T-helper 2 cell treated with Interferon-gamma antibody and Interleukin-4, amounts not matched to agents 100 ng/mL and 5 ng/mL, for 36 hours (primary cell): ENCODE results near the gene MAB21L3. TPM values are rescaled to one million over a fixed set of nuclear protein-coding genes. Genes with fewer than 3 reads are reported as not detected.

Experiments used
- intact Hi-C: fragments of 100-400 bp; cut with micrococcal nuclease; formaldehyde crosslinking; loops from one replicate; pipeline ENCODE4 v1.15.1; 2023
- total RNA-seq: library from RNA; stranded (reverse); gene quantifications from 2 replicates; pipeline ENCODE4 v1.2.3, GENCODE V29; 2022

Gene MAB21L3
- total RNA-seq, 1 donor from 2014 or later: not detected

DNA sequence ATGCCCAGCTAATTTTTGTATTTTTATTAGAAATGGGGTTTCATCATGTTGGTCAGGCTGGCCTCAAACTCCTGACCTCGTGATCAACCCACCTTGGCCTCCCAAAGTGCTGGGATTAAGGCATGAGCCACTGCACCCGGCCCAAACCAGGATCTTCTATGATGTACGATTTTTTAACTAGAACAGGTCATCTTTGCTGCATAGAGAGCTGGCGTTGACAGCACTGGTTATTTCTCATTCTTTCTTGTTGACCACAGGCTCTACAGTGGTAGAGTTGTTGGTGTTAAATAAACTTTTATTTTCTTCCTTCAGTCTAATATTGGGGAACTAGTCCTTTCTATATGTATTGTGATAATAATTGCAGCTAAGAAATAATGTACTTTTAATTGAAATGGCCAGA is 3.8 kb upstream of the MAB21L3 start:
- intact Hi-C loops: no loop called here

DNA sequence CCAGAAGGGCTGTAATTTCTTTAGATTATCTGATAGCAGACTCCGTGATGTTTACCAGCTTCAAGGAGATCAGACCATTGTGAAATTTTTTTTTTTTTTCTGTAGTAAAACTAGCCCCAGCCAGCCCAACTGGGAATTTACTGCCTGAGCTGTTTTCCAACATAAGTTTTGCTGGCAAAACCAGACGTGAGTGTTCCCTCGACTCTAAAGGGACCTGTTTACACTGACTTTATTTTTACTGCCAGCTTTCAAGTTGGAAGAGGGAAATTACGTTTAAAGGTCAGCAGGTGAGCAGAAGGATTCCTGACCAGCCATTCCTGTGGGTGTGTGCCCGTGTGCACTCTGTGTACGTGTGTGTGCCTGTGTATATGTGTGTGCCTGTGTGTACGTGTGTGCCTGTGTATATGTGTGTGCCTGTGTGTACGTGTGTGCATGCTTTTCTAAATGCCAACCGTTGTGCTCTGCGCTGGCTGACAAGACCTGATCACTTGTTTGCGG is 374 bp downstream of the MAB21L3 start:
- intact Hi-C loops: no loop called here

DNA sequence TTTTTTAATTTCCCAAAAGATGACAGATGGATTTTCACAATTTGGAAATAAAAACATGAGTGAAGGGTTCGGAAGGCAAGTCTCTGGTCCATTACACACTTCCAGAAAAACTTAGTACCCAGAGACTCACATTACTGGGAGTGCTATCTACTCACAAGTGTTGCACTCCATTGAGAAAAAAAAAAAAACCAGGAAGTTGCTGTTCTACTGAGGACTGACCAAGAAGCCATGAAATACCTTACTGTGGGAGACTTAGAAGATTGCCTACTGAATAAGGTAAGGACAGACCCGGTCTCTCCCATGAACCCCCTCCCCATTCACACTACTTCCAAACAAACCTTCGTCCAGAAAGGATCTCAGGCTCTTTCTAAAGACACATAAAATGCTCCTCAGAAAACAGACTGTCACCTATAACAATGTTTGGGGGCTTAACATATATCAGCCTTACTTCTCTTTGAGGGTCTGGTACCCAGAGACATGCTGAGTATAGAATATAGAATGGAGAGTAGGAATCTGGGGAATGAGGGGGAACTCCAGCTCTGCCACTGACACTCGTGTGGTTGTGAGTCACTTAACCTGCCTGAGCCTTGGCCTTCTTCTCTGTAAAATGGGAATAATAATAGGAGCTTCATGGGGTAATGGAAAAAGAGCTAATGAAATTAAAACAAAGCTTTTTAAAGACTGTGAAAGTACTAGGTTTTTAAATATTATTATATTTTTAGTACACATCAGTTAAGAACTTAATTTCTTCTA is 1.4 kb downstream of the MAB21L3 start:
- intact Hi-C loops: no loop called here

DNA sequence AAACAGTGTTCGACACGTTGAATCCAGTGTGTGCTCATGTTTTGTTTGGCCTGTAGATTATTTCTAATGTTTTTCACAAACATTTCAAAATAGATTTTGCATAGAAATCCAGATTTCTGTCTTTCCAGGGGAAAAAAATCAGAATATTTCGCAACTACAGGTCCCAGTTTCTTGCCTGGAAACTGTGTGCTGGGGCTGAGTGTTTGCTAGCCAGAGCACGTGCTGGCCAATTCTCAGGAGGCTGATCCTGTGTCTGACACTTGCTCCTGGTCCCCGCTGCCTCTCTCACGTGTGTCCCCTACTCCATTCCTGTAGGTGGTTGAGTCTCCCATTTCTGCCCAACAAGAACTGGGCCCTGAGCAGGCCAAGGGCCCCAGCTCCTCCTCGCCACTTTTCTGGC is 2.4 kb downstream of the MAB21L3 start:
- intact Hi-C loops: no loop called here

DNA sequence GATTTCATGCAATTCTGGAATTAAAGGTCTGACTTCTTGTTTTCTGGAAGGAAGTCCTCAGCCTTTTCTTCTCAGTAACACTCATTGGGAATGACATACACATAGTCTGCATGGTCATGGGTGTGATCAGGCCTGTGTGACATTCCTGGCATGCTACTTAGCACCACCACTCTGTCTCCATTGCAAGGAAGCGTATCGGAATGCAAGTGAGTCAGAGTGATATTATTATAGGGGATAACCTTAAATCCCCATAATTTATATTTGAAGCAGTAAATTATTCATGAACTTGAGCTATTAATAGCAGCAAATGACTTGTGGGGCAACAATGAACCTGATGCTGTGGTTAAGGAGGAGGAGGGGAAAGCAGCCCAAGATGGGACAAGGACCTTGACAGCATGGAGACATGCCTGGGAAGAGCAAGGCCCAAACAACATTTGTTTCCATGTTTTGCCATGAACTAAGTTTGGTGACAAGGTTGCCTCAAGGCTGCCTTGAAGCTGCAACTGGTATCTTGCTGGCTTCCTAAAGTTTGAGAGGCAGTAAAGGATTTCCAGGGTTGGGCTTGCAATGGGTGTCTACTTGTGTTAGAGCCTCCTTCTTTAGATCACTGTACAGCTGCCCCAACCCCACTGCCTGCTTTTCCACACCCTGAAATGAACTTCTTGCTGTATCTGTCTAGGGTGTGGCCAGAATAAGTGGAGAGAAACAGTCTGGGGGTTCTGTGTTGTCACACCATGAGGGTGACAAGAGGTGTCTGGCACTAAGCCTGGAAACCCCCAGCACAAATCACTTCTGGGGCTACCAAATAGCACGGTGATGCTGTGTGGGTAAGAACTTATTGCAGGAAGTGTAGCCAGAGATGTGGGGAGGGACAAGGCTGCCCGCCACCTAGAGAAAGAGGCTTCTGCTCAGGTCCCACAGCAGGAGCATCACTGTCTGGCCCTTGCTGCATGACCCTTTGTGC is 4.6 kb downstream of the MAB21L3 start:
- intact Hi-C loops: no loop called here

DNA sequence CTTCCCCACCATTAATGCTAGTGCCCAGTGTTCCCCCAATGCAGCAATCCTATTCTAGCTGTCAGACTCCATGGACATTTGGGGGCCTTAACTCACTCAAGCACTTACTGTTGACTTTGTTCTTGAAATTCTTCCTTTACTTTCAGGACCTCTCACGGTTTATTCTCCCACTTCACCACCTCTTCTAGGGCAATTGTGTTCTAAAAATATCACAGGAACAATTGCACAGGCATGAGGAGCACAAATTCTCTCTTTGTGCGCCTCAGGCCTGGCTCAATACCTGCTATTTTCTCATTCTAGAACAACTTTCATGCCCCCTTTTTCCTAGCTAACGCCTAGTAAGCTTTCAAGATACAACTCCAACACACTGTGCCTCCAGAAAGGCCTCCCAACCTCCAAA is 7.3 kb downstream of the MAB21L3 start:
- intact Hi-C loops: no loop called here

DNA sequence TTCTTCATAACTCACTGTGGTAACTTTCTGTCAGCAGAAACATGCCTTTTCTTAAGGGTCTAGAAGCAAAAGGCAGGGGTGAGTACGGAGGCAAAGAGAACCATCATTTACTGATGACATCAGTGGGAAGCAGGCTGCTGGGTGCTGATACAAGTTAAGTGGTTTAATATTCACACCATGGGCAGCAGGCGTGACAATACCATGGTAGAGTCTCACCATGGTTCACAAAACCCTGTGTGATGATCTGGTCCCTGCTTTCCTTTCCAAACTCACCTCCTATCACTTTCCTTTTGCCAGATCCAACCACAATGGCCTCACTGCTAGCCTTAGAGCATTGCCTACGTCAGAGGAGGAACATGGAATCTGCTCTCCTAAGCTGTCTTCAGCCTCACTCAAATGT is 8.7 kb downstream of the MAB21L3 start:
- intact Hi-C loops: no loop called here

DNA sequence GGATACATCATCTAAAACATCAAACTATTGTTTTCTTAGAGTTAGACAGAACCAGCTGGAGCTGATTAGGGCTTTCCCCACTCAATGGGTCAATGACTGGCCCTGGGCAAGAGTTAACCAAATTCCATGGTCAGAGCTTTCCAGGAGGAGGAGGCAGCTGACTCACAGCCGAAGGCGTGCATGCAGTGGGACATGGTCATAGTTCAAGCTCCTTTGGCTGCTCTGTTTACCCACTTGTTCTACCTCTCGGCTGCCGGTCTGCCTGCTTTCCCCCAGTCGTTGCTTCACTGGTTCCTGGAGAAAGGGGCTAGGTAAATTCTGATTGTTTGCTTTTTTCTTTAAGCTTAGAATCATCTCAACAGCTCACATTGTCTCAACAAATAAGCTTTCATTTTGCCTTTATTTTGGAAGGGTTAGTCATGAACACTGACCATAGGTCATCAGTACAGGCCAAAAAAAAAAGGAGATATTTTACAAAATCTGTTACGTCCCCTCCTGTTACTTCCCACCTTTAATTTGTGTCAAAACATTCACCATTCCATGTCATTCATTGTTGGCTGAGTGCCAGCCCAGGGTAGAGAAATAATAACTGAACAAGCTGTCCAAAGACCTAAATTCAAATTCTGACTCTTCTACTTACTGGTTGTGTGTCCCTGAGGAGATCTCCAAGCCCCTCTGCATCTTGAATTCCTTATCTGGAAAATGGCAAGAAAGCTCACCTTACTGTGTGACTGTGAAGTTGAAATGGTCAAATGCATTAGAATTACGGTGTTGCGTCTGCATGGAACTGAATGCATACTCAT is 12.0 kb downstream of the MAB21L3 start:
- intact Hi-C loops: no loop called here

DNA sequence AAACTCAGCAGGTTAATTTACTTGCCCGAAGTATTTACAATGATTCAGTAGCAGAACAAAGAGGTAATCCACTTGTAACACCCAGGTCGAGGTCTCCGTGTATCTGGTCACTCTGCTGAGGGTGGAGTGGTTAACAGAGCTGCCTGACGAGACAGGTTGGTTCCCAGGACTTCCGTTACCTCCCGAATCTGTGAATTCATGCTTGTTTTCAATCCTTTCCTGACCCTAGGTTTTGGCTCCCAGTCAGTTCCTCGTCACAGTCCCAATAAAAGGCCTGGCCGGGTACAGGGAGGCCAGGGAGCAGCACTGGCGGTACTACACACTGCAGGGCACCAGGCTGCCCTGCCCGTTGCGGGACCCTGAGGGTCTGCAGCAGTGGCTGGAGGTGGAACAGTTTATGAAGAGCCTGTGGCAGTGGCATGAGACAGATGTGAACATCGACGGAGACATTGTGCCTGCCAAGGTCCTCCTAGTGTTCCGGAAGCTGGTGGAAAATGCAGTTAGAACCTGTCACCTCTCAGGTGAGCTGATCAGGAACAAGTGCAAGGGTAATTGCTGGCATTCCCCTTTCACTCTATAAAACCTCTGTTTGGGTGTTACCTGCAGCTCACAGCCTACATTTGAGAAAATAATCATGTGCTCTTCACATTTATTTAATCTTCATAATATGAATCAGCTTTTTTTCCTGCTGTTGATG is 12.8 kb downstream of the MAB21L3 start:
- intact Hi-C loops: no loop called here

DNA sequence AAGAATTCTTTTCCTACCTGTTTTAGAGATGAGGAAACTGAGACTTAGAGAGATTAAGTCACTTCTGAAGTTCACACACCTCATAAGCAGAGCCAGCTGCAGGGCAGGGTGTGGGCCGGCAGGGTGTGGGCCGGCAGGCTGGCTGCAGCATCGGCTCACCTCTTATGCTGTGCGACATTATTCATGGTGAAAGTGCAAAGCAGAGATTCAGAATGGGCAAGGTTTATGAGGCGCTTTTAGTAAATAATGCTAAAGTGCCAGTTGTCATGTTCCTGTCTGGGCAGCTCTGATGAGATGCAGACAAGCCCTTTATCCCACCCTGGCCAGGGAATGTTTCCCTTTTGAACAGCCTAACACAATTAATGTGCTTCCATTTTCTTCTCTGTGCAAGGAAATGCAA is 14.6 kb downstream of the MAB21L3 start:
- intact Hi-C loops: no loop called here

DNA sequence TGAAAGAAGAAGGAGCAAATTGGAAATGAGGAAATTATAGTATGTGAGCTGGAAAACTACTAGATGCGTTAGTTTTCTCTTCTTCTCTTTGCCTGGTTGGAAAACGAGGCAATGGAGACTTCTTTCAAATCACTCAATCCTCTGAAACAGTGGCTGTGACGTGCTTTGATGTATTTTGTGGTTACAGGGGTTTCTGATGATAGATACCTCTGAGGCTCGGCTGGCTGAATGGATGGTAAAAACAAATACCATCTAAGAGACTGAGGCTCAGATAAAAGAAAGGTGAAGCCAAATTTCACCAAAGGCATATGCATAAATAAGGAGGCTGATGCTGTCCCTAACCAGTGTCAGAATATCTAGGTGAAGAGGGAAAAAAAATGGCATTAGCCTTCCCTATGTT is 15.1 kb downstream of the MAB21L3 start:
- intact Hi-C loops: no loop called here

DNA sequence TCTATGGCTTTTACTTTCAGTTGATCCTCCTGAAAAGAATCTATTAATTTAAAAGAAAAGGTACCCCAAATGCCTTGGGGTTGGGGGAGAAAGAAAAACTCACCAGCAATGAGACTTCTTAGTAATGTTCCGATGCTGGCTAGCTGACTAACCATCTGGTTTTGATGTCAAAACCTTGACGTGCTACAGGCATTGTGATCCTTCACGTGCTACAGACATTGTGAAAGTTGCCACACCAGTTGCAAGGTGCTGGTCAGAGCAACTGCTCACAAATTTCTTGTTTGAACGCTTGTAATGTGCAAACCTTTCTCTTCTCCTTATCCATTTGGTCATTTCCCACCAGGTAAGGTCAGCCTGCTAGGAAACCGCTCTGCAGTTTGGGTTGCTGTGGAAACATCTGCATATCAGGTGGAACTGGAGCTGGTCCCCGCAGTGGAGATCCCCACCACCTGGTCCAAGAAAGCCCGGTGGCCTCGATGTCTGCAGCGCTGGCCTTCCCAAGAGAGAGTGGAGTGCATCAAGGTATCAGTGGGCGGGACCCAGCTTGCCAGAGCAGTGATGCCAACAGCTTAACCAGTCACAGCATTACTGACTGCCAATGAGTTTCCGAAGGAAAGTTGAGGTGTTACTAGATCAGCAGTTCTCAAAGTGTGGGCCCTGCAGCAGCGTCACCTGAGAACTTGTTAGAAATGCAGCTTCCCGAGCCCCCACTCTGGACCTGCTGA is 16.1 kb downstream of the MAB21L3 start:
- intact Hi-C loops: no loop called here

DNA sequence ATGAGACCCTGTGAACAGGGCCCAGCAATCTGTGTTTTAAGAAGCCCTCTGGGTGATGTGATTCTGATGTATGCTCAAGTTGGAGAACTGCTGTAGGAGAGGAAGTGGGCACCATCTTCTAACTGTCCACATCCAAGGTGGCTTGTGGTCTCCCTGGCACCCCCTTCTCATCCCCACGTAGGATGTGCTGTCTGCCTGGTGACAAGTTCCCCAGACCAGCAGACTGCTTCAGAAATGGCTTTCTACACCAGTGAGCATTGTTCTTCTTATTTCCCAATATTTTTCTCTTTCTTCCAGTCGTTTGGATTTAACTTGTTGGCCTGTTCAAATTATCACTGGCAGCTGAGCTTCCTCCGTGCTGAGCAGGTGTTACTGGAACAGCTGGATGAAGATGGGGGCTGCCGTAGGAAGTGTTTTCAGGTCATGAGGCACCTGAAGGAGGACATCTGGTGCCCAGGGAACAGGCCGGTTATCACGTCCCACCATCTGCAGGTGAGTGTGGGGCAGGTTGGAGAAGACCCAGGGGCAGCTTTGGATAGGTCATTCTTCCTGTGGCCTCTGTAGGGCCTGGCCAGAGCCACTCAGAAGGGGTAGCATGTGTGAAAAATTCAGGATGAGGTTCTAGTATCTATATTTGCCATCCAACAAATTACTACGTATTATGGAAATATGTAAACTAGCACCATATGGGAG is 16.8 kb downstream of the MAB21L3 start:
- intact Hi-C loops: no loop called here

DNA sequence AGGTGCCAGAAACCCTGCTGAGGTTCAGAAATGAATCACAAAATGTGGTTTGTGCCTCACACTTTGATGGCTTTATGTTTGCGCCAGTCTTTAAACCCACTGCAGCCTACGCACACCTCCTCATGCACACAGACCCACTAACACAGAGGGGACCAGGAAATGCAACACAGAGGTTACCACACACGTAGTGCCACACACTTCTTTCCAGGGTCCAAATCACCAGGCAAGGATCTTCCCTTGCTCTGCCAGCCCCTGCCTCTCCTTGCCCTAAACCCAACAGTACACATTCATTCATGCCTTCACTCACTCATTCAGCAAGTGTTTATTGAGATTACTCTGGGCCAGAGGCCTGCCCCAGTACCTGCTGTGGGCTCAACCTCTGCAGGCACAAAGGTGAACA is 17.5 kb downstream of the MAB21L3 start:
- intact Hi-C loops: no loop called here

DNA sequence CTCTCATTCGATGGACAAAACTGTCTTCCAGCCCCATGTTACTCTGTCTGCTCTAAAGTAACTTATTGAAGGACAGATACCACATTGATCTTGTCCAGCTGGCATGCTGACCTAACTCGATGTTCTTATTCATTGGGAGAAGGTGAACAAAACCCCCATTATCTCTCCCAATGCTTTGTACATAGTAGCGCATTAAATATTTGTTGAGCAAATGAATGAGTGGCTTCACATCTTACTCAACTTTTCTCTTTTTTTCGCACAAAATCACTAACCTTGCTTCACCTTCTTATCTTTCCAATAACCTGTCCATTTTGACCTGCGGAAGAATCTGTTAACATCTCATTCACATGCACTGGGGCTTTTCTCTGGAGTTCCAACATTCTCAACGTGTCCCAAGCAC is 18.3 kb downstream of the MAB21L3 start:
- intact Hi-C loops: no loop called here

DNA sequence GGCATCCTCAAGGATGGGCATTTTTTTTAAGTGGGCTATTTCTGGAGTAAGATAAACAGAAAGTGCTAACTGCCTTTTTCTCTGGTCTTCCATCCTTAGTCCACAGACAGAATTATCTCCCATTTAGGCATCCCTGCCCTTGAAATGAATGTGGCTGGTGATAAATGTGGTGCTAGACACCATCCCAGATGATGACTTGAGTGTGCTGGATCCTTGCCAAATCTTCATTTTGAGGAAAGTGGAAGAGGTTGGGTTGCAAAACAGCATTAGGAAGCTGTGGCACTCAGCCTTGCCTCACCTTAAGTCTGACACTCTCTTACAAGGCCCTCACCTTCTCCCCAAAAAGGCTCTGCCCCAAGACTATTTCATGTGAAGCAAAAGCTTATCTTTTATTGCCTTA is 19.2 kb downstream of the MAB21L3 start:
- intact Hi-C loops: loop anchor here (10.0 kb wide), 3 partner anchors 444 to 934 kb away; partner anchors contain the start of genes CD58, IGSF3 and TTF2

DNA sequence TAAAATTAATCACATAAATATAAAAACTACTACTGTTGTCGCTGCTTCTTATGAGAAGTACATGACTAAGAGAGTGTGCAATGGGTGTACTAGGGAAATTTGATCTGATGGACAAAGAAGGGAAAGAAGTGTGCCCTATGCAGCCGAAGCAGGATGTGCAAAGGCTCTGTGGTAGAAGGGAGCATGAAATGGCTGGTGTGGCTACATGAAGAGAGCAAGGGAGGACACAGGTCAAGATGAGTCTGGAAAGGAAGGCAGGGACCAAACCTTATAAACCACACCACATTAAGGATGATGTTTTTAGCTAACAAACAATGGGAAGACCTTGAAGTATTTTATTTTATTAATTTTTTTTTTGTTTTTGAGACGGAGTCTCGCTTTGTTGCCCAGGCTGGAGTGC is 20.0 kb downstream of the MAB21L3 start:
- intact Hi-C loops: loop anchor here (10.0 kb wide), 3 partner anchors 444 to 934 kb away; partner anchors contain the start of genes CD58, IGSF3 and TTF2

DNA sequence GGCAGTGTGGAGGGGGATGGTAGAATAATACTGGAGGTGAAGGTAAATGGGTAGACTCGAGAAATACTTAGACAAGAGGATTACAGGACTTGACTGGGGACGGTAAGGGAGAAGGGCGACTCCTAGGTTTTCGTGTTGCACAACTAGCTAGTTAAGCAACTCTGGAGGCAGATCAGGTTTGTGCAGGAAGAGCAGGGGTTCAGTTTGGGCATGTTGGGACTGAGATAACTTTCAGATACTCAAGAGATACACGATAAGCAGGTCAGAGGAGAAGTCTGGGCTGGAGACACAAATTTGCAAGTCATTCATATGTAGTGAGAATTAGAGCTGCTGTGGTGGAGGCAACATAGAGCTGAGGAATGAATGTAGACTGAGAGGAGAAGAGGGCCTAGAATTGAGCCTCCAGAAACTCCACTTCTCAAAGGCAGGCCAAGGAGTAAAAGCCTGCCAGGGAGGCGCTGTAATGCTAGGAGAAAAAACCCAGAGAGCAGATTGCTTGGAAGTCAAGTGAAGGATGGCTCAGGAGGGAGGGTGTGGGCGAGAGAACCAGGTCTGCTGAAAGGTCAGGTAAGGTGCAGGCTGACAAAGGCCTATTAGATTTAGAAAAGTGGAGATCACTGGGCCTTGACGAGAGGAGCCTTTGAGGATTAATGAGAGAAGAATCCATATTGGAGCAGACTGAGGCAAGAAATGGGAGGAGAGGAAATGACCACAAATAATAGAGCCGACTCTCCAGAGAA is 20.8 kb downstream of the MAB21L3 start:
- intact Hi-C loops: loop anchor here (10.0 kb wide), 3 partner anchors 443 to 933 kb away; partner anchors contain the start of genes CD58, IGSF3 and TTF2
